Left kidney (tissue), 2 donors: ENCODE data around the gene AGO4. TPM values are rescaled to one million over a fixed set of nuclear protein-coding genes. Genes with fewer than 3 reads are reported as not detected.
"Not testable (repeated sequence)": the region's sequence is repeated elsewhere in the genome, so short reads cannot be mapped to it uniquely, and the experiment has no call there.

Source experiments
- DNase-seq: peaks from one replicate; pipeline ENCODE4 v3.0.0-alpha.2; 2013
- polyA plus RNA-seq: library from polyadenylated mRNA; unstranded; fragments of 120-200 nt; gene quantifications from one replicate; pipeline ENCODE4 v1.2.1, GENCODE V29; 2013; ENCODE audit not compliant: insufficient read length

AGO4 gene
- polyA plus RNA-seq, 1 donor: 38.3 TPM

DNA sequence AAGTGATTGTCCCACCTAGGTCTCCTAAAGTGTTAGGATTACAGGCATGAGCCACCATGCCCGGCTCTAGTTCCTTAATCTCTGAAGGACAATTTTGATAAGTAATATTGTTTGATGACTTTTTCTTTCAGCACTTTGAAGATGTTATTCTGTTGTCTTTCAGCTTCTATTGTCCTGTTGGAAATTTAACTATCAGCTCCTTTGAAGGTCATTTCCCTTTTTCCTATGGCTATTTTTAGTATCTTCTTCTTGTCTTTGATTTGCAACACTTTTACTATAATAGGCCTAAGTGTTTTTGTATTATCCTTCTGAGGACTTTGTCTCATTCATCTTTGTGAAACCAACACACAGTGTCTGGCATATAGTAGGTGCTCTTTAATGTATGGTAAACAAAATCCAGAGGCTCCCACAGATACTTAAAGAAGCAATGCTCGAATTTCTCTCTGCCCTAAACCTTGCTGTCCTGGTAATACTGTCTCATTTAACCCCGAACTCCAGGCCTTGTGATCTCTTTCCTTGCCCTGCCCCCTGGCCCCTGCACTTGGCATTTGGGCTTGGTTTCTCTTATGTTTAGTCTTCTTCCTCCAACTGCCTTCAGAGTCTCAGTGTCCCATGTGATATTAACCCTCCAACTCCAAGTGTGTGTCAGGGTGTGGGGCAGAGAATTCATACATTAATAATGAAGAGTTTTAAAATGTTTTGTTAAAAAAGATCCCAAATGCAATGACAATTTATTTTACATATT, 56.2 kb downstream of the AGO4 start:
- DNase-seq: no peak

DNA sequence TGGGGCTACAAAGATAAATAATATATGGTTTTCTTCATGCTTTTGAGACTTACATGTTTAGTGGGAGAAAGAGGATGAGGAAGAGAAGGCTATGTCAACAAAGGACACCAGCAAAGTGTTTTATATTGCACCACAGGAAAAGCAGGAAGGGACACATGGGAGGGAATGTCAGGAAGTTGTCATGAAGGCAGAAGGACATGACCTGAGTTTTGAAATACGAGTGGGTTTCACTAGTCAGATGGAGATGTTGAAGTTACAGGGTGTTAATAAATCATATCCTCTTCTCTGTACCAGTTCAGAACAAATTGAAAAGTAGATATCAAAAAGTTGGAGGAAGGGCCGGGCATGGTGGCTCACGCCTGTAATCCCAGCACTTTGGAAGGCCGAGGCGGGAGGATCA, 57.0 kb downstream of the AGO4 start:
- DNase-seq: no peak

DNA sequence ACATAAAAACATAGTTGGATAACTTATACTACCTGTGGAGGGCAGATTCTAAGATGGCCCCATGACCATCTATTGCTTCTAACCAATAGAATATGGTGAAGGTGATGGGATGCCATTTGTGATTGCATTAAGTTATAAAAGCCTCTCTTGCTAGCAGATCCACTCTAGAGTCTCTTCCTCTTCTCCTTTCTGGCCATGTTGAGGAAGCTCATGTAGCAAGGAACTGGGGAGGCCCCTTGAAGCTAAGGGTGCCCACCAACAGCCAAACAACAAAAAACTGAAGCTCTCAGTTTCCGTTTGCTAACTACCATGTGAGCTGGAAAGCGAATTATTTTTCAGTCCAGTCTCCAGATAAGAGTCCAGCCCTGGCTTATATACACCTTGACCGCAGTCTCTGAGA, 59.2 kb downstream of the AGO4 start:
- DNase-seq: no peak

DNA sequence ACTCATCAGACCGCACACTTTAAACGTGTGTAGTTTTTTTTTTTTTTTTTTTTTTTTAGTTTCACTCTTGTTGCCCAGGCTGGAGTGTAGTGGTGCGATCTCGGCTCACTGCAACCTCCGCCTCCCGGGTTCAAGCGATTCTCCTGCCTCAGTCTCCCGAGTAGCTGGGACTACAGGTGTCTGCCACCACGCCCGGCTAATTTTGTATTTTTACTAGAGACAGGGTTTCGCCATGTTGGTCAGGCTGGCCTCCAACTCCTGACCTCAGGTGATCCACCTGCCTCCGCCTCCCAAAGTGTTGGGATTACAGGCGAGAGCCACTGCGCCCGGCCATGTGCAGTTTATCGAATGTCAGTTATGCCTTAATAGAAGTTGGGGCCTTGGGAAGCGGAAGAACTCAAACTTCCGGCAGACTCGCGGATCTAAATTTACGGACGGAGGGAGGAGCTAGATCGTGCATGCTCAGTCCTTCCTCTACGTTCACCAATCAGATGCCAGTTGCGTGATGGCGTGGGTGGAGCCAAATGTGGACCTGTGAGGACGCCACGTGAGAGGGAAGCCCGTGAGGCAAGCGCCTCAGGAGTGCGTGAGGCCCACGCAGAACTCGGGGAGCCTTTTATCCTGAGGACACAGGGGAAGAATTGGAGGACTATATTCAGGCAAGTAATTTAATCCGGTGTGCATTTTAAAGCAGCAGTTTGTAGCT, 61.6 kb downstream of the AGO4 start:
- not testable (repeated sequence) for DNase-seq

DNA sequence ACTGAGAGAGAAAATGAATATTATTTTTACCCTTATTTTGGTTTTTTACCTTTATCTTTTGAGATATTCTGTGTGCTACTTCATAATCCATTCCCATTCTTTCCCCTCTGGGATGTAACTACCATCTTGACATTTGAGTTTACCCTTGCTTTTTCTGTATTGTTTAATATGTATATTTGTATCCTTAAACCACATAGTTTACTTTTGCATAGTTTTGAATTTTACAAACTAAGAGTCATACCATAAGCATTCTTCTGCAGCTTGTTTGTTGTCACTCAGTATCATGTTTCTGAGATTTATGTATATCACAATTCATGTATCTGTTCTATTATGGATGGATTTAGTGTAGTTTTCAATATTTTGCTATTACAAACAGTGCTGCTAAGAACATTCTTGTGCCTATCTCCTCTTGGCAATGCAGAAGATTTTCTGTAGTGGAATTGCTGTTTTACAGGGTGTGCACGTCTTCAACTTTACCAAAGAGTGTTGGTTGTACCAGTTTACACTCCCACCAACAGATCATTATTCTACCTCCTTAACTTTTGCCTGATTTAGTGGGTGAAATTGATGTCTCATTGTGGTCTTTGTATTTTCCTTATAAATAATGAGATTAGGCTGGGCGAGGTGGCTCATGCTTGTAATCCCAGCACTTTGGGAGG, 63.0 kb downstream of the AGO4 start:
- DNase-seq: no peak

DNA sequence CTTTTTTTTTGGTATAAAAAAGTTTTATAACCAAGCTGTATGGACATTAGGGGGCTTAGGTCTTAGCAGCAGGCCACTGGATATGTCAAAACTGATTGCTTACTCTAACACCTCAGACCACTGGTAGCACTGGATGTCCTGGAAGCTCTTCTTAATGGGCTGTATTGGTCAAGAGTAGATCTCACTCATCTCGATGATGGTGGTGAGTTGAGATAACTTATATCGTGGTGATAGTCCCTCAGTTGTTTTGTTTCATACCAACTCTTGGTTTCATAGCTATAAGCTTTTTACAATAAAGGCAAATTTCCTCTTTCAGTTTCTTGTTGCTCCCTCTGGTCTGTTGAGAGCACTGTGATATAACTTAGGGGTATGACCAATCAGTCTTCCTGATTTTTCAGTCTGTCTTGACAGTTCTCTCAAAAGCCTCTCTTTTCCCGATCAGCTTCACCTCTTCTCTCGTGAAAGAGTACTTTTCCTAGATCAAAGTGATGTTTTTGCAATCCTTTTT, 65.5 kb downstream of the AGO4 start:
- no peak for DNase-seq

DNA sequence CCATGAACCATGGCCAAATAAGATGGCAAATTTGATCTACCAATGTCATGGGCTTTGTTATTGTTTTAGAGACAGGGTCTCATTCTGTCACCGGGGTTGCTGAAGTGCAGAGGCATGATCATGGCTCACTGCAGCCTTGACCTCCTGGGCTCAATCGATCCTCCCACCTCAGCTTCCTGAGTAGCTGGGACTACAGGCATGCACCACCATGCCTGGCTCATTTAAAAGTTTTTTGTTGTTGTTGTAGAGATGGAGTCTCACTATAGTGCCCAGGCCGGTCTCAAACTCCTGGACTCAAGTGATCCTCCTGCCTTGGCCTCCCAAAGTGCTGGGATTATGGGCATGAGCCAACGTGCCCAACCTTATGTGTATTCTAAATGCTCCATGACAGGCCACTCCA, 66.3 kb downstream of the AGO4 start:
- not testable (repeated sequence) for DNase-seq

DNA sequence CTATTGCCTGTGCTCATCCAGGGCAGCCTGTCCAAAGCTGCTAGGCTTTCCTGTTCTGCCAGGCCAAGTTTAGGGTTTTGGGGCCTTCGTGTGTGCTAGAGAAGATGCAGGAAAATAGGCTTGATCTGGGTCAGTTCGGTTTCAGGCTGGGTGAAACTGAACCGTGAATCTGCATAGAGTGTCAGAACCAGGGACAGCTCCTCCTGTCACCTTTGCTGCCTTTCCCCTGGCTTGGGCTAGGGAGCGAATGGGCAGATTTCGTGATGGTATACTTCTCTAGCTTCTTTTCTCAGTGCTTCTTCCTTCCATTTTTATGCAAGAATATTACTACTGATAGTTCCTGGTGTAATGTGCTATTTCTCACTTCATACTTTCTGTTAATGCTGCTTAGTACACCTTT, 69.2 kb downstream of the AGO4 start:
- peak; percentile 15 for DNase-seq

DNA sequence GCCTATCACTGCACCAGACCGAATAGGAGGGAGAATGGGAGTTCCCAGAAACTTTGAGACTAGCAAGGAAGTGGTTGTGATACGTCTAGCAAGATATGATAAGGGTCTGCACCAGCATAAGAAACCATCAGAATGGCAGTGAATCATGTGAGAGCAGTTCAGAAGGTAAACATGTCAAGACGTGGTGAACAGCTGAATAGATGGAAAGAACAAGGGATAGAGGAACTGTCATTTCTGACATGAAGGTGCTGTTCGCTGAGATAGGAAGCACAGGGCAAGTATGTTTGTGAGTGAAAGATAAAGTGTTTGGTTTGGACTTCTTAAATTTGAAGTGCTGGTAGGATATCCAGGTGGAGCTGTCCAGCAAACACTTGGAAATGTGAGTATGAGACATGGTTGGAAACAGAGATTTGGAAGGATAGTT, 74.0 kb downstream of the AGO4 start:
- no peak for DNase-seq

DNA sequence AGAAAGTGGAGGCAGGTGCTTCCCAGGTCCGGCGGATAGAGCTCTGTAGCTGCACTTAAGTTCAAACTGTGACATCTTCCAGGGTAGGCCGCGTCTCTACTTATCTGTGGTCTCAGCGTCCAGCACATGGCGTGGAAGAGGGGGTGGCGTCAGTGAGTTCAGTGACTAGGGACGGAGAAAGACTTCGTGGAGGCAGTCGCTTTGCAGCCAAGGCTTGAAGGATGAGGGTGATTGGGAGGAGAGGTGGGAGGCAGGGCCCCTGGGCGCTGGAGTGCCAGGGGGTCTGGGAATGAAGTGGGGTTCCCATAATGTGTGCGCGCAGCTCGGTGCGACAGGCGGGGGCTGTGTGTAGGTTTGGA, 74.7 kb downstream of the AGO4 start:
- DNase-seq: no peak

DNA sequence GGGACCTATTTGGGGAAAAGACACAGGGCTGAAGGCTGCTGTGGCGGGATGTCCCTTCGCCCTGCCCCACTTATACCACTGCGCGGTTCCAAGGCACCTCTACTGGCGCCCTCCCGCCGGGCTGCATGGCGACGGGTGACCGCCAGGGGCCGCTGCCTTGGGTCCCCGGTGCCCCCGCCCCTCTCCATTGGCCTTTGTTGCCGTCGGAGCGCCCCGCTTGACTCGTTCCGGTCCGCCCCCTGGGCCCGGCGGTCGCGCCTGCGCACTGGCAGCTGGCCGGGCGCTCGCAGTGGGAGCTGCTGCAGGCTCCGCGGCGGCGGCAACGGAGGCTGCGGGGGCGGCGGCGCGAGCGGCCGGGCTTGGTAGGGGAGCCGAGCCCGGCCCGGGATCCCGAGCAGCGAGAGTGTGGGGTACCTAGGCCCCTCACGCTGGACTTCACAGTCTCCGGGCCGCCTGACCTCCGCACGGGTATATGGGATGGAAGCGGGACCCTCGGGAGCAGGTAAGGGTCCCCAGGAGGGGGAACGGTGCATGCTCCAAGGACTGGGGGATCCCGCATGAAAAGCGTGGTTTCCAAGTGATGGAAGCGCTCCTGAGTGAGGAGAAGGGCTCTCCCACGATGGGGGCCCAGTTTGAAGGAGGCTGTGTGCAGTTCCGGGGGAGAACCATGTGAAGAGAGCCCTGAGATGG, 75.3 kb downstream of the AGO4 start, which contains the start of gene AGO1:
AGO1 (plus strand) TSS at position 265 of the 690 bp plus-strand sequence; CDS start at position 478, 213 bp downstream.
- DNase-seq: peak; percentile 93

DNA sequence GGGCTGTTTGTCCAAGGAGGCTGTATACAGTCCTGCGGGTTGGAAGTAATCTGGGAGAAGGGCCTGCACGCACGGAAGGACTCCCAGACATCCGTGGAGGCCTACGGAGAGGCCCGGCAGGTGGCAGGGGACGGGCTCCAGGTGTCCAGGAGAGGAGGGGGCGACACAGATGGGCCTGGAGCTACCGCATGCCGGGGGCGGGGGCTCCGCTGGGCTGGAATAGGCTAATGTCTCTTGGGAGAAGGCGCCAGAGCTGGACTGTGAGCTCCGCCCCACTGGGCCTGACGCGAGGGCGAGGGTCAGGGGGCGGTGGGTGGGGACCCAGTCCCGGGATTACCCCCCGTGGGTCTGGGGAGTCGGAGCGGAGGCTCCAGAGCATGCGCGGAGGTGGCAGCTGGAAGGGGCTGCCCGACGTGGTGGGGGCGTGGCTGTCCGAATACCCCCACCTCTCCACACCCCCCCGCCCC, 75.9 kb downstream of the AGO4 start:
- DNase-seq: peak; percentile 32

DNA sequence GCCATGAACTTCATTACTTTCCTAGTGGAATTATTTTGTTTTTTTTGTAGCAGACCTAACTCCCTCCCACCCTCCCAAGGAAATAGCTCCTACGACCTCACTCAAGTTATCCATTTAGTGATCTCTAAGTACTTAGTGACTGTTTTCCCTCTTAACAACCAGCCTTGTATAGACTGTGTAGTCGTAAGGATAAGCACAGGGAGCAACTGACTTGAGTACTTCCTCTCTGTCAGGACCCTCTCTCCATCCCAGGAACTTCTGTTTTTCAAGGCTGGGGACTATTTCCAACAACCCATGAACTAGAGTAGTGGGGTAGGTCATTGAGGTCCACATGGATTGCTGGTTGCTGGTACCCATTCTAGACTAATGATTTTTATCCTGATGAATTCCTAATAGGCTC, 77.1 kb downstream of the AGO4 start:
- DNase-seq: no peak

DNA sequence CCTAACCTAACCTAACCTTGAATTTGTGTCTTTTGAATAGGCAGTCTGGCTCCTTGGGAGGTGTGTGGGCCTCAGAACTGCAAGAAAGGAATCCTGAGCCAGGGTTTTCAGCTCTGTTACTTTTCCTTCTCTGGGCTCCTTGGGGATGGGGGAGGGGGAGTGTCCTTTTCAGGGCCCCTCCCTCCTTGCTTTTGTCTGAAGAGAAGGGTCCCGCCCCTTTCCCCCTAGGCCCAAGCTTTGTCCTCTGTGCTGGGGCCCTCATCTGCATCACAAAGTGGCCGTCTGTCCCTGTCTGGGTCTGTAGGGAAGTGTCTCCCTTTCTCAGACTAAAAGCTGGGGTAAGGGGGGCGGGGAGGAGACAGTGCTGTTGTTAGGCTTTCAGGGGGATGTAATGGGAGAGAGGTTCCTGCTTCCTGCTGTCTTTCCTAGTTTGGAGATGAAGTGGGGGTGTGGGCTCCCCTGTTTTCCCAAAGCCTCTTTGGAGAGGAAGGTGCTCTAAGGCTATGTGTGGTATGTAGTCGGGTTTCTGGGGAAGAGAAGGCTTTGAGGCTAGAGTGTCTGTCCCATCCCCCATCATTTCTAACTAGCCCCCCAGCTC, 78.2 kb downstream of the AGO4 start:
- DNase-seq: no peak

DNA sequence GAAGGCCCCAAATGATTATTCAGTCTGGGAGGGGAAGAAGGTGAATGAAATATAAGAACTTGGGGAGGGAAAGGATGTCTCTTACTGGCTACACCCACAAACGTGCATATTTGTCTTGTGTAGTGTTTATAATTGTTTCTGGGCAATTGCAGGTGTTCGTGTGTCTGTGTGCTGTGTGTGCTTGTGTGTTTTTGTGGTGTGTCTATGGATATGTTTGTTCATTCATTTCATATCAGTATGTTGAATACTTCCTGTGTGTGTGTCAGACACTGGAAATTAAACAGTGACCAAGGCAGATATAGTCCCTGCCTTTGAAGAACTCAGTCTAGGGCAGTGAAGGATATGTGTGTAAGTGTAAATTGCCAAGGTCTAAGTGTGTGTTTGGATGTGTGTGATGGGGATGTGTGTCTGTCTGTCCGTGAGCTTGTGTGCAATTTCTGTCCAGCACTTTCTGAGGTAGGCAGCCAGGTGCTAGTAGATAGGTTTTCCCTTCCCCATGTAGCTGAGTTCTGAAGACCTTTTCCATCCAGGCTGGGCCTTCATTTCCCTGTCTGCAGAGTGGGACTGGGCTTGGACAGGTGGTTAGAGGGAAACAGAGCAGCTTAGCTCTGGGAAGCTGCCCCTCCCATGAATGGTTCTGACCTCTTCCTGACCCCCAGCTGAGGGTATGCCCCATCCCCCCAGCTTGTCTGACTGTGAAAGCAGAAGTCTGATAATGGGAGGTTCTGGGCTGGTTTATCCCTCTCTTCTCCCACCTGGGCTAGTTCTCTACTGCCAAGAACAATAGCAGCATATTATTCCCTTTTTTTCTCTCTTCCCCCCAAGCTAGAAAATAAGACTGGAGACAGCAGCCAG, 79.0 kb downstream of the AGO4 start:
- DNase-seq: no peak

DNA sequence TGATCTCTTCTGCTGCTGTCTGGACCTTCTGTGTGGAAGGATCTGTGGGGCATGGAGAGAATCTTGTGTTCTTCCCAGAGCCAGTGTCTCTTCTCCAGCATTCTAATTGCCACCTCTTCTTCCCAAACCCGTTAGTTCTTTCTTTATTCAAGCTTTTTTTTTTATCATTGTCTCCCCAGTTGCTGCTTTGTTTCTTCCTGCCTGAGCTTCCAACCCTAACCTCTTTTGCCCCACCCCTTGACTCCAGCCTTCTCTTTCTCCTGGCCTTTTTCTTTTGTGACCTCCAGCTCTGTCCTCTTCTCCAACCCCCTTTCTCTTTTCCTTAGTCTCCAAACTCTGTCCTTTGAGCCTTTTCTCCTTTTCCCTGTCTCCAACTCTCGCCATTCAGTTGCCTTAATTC, 79.7 kb downstream of the AGO4 start:
- DNase-seq: no peak

DNA sequence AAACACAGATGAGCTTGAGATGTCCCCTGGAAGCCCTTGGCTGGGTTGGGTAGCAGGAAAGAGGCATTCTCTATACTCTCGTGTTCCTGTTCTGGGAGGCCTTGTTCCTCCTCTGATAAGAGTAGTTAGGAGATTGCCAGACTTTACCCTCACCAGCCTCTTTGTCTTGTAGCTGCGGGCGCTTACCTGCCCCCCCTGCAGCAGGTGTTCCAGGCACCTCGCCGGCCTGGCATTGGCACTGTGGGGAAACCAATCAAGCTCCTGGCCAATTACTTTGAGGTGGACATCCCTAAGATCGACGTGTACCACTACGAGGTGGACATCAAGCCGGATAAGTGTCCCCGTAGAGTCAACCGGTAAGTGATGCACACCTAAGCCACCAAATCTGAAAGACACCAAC, 80.4 kb downstream of the AGO4 start:
- DNase-seq: no peak

DNA sequence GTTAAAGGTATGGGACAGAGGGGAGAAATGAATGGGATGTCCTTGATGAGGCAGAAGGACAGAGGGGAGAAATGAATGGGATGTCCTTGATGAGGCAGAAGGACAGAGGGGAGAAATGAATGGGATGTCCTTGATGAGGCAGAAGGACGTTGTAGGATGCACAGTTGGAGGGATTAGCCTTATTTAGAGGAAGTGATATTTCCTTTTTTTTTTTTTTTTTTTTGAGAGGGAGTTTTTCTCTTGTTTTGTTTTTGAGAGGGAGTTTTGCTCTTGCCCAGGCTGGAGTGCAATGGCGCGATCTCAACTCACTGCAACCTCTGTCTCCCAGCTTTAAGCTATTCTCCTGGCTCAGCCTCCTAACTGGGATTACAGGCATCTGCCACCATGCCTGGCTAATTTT, 81.2 kb downstream of the AGO4 start:
- not testable (repeated sequence) for DNase-seq

DNA sequence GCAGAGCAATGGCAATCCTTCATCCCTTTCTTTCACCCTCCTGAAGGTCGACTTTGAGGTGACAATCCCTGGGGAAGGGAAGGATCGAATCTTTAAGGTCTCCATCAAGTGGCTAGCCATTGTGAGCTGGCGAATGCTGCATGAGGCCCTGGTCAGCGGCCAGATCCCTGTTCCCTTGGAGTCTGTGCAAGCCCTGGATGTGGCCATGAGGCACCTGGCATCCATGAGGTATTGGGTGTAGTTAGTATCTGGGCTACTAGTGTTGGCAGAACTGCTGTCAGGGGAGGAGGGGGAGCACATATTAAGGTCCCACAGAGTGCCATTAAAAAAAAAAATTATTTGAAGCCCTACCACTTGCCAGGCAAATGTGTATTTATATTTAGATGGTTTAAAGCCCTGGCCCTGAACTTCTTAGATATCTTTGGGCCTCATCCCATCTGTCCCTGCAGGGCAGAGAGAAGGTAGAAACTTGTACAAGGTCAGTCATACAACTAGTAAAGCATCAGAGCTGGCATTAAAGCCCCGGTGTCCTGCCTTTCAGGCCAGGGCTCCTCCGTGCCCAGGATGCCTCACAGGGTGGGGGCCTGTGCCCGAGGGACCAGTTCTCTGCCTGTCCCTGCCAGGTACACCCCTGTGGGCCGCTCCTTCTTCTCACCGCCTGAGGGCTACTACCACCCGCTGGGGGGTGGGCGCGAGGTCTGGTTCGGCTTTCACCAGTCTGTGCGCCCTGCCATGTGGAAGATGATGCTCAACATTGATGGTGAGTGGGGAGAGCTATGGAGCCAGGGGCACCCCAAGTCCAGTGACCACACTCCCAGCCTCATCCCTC, 85.4 kb downstream of the AGO4 start:
- DNase-seq: no peak

DNA sequence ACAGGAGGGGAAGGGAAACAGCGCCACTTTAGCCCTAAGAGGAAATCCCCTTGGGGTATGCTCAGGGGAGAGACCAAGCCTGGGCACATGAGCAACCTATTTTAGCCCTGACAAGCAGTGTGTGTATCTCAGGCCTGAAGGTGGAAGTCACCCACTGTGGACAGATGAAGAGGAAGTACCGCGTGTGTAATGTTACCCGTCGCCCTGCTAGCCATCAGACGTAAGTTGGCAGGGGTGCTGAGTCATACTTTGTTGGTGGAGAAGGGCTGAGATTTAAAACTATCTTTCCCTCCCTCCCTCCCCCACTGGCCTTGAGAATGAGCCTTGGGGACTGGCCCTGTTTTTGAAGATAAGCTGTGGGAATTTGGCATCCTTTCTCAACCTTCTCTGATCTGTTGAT, 86.4 kb downstream of the AGO4 start:
- DNase-seq: no peak
